NCI-H82 (cell line): ENCODE data around the gene P2RY13.

Experiments
- DNase-seq: peaks from one replicate; lab custom pipeline; 2025; lab: John Stamatoyannopoulos, UW

The P2RY13 gene

GRCh38 chr3:151320131-151320530 is 9.2 kb downstream of the P2RY13 start:
- DNase-seq: no peak

- no peak for DNase-seq
Observed at GRCh38 chr3:151319628-151320027, 9.7 kb downstream of the P2RY13 start.

GRCh38 chr3:151318991-151319390 is 10.4 kb downstream of the P2RY13 start:
- no peak for DNase-seq

- no peak for DNase-seq
Observed at GRCh38 chr3:151318313-151318712, 11.0 kb downstream of the P2RY13 start.

- DNase-seq: no peak
Observed at GRCh38 chr3:151316267-151316991, 12.9 kb downstream of the P2RY13 start, which contains the start of gene GPR87. TSS of gene GPR87 (minus strand) at chr3:151316820. CDS start at chr3:151300100, 16,720 bp downstream.

- DNase-seq: no peak
Observed at GRCh38 chr3:151315846-151316245, 13.5 kb downstream of the P2RY13 start.

GRCh38 chr3:151315136-151315535 is 14.2 kb downstream of the P2RY13 start:
- DNase-seq: no peak

GRCh38 chr3:151314593-151314992 is 14.8 kb downstream of the P2RY13 start:
- DNase-seq: no peak

GRCh38 chr3:151314137-151314536 is 15.2 kb downstream of the P2RY13 start:
- no peak for DNase-seq

GRCh38 chr3:151312972-151313371 is 16.4 kb downstream of the P2RY13 start:
- DNase-seq: no peak

- no peak for DNase-seq
Observed at GRCh38 chr3:151309566-151309965, 19.8 kb downstream of the P2RY13 start.

- no peak for DNase-seq
Observed at GRCh38 chr3:151307583-151308488, 21.5 kb downstream of the P2RY13 start.

GRCh38 chr3:151307131-151307530 is 22.2 kb downstream of the P2RY13 start:
- DNase-seq: no peak

- DNase-seq: no peak
Observed at GRCh38 chr3:151306168-151306810, 23.1 kb downstream of the P2RY13 start.

- DNase-seq: no peak
Observed at GRCh38 chr3:151305775-151306151, 23.6 kb downstream of the P2RY13 start.

- DNase-seq: no peak
Observed at GRCh38 chr3:151305060-151305774, 24.1 kb downstream of the P2RY13 start.

- DNase-seq: no peak
Observed at GRCh38 chr3:151303751-151304150, 25.6 kb downstream of the P2RY13 start.

- DNase-seq: no peak
Observed at GRCh38 chr3:151301787-151302186, 27.6 kb downstream of the P2RY13 start.

GRCh38 chr3:151300539-151300938 is 28.8 kb downstream of the P2RY13 start:
- DNase-seq: no peak

GRCh38 chr3:151299006-151299405 is 30.3 kb downstream of the P2RY13 start:
- DNase-seq: no peak

GRCh38 chr3:151297429-151297828 is 31.9 kb downstream of the P2RY13 start:
- DNase-seq: no peak

GRCh38 chr3:151296226-151296625 is 33.1 kb downstream of the P2RY13 start:
- DNase-seq: no peak
